ENCODE data around the gene POLR2F.
A peak's percentile ranks its signal among the peaks of the same experiment; 100 is the strongest.
"Not testable (repeated sequence)": the region's sequence is repeated elsewhere in the genome, so short reads cannot be mapped to it uniquely, and the experiment has no call there.

The POLR2F gene

GRCh38 chr22:37925330-37925729, 28.2 kb upstream of the POLR2F start:
- no peak for DNase-seq (ENCODE audit: low spot score)

- no peak for DNase-seq (ENCODE audit: low spot score)
Observed at GRCh38 chr22:37925767-37926166, 27.7 kb upstream of the POLR2F start.

GRCh38 chr22:37926358-37926757, 27.1 kb upstream of the POLR2F start:
- DNase-seq (ENCODE audit: low spot score): no peak

- DNase-seq (ENCODE audit: low spot score): peak; percentile 63
Observed at GRCh38 chr22:37926771-37927636, 26.5 kb upstream of the POLR2F start.

GRCh38 chr22:37927637-37927936, 25.9 kb upstream of the POLR2F start:
- DNase-seq (ENCODE audit: low spot score): no peak

- no peak for DNase-seq (ENCODE audit: low spot score)
Observed at GRCh38 chr22:37929390-37929789, 24.1 kb upstream of the POLR2F start.

- DNase-seq (ENCODE audit: low spot score): peak; percentile 48
Observed at GRCh38 chr22:37930270-37930951, 23.1 kb upstream of the POLR2F start.

- no peak for DNase-seq (ENCODE audit: low spot score)
Observed at GRCh38 chr22:37930952-37931440, 22.5 kb upstream of the POLR2F start.

GRCh38 chr22:37931893-37932389, 21.6 kb upstream of the POLR2F start:
- DNase-seq (ENCODE audit: low spot score): no peak

- DNase-seq (ENCODE audit: low spot score): no peak
Observed at GRCh38 chr22:37932401-37932800, 21.1 kb upstream of the POLR2F start.

- no peak for DNase-seq (ENCODE audit: low spot score)
Observed at GRCh38 chr22:37932821-37933578, 20.5 kb upstream of the POLR2F start.

GRCh38 chr22:37933711-37934376, 19.7 kb upstream of the POLR2F start:
- DNase-seq (ENCODE audit: low spot score): peak; percentile 88

GRCh38 chr22:37940698-37941376, 12.7 kb upstream of the POLR2F start:
- no peak for DNase-seq (ENCODE audit: low spot score)

GRCh38 chr22:37942133-37942532, 11.4 kb upstream of the POLR2F start:
- no peak for DNase-seq (ENCODE audit: low spot score)

- no peak for DNase-seq (ENCODE audit: low spot score)
Observed at GRCh38 chr22:37943136-37943824, 10.2 kb upstream of the POLR2F start.

- DNase-seq (ENCODE audit: low spot score): no peak
Observed at GRCh38 chr22:37943825-37944198, 9.7 kb upstream of the POLR2F start.

GRCh38 chr22:37944423-37944822, 9.1 kb upstream of the POLR2F start:
- not testable (repeated sequence) for DNase-seq (ENCODE audit: low spot score)

GRCh38 chr22:37947142-37947795, 6.2 kb upstream of the POLR2F start:
- DNase-seq (ENCODE audit: low spot score): not testable (repeated sequence)

- DNase-seq (ENCODE audit: low spot score): no peak
Observed at GRCh38 chr22:37951305-37951704, 2.2 kb upstream of the POLR2F start.

- DNase-seq (ENCODE audit: low spot score): not testable (repeated sequence)
Observed at GRCh38 chr22:37952629-37953028, 870 bp upstream of the POLR2F start.
